Measurements from ENCODE around the gene THSD7B.

- TF ChIP-seq CTCF (IDR thresholded peaks at IDR 0.05 in 2 of 3, conservative IDR thresholded peaks at IDR 0.05 in 1 of 3; ENCODE audit: insufficient read depth in 2 of 3, low read depth in 1 of 3, low read length in 3 of 3) (no peak), ZBTB11 (CRISPR knock-in tag; IDR thresholded peaks at IDR 0.05) (no peak), SPI1 (IDR thresholded peaks at IDR 0.05; ENCODE audit: borderline replicate concordance, low read depth, low read length) (no peak), ZC3H8 (IDR thresholded peaks at IDR 0.05) (no peak), SP1 (CRISPR knock-in tag; IDR thresholded peaks at IDR 0.05) (no peak), ZBTB33 (CRISPR knock-in tag; IDR thresholded peaks at IDR 0.05) (no peak)
These were observed 537.6 kb downstream of the THSD7B start for GRCh38 chr2:137302957-137303356.

Data from K562 (cell line).